Choroid plexus epithelial cell (primary cell): ENCODE results near the gene UBE2J2.

Source experiments
- DNase-seq: peaks from one replicate; pipeline ENCODE4 v3.0.0-alpha.2; 2010; ENCODE audit warnings: low read depth
- H3K4me3 ChIP-seq: 2 replicates; pipeline ENCODE4 v1.5.1; 2011; ENCODE audit warnings: low read depth, mild to moderate bottlenecking, control low read depth, low read length, moderate library complexity
- CTCF ChIP-seq: conservative IDR thresholded peaks from 2 replicates; pipeline ENCODE4 v1.5.1; 2011; ENCODE audit warnings: low read depth, mild to moderate bottlenecking, control low read depth, inconsistent platforms, low read length, moderate library complexity

Gene UBE2J2

GRCh38 chr1:1308756-1309250 is 35.1 kb upstream of the UBE2J2 start:
- TF ChIP-seq CTCF = no peak
- DNase-seq = no peak
- peak overlapping the region; percentile 84 for H3K4me3 ChIP-seq

GRCh38 chr1:1307923-1308755 is 34.5 kb upstream of the UBE2J2 start, which contains the start of the genes ACAP3 and PUSL1:
Gene ACAP3 (minus strand): TSS chr1:1307930. CDS start chr1:1307815, 115 bp downstream.
Gene PUSL1 (plus strand): TSS chr1:1308597. CDS start chr1:1308644, 47 bp downstream.
- H3K4me3 ChIP-seq = peak within 1 kb of the TSS; percentile 84
- TF ChIP-seq CTCF = no peak

GRCh38 chr1:1307261-1307922 is 33.7 kb upstream of the UBE2J2 start:
- H3K4me3 ChIP-seq = peak overlapping the region; percentile 71
- no peak for TF ChIP-seq CTCF
- no peak for DNase-seq

More at GRCh38 chr1:1307923-1308755, 34.5 kb upstream of the UBE2J2 start, which contains the start of the genes ACAP3 and PUSL1:
- peak; percentile 95 for DNase-seq

GRCh38 chr1:1306661-1307260 is 33.1 kb upstream of the UBE2J2 start:
- H3K4me3 ChIP-seq = peak overlapping the region; percentile 71
- TF ChIP-seq CTCF = no peak

GRCh38 chr1:1306070-1306660 is 32.5 kb upstream of the UBE2J2 start:
- DNase-seq = no peak
- TF ChIP-seq CTCF = peak; percentile 28
- H3K4me3 ChIP-seq = peak overlapping the region; percentile 71

More at GRCh38 chr1:1306661-1307260, 33.1 kb upstream of the UBE2J2 start:
- no peak for DNase-seq

- no peak for TF ChIP-seq CTCF
- DNase-seq = peak; percentile 75
- peak overlapping the region; percentile 71 for H3K4me3 ChIP-seq
Measured at GRCh38 chr1:1305300-1306069, 31.8 kb upstream of the UBE2J2 start.
